ENCODE data around the gene KBTBD6. TPM values are rescaled to one million over a fixed set of nuclear protein-coding genes. Genes with fewer than 3 reads are reported as not detected.

The KBTBD6 gene
- total and polyA plus RNA-seq, 11 donors, result 3.3 to 11.9 (median 6.7) TPM

- H3K4me3 ChIP-seq, result no peak overlapping the region
- TF ChIP-seq, protein P1, sequence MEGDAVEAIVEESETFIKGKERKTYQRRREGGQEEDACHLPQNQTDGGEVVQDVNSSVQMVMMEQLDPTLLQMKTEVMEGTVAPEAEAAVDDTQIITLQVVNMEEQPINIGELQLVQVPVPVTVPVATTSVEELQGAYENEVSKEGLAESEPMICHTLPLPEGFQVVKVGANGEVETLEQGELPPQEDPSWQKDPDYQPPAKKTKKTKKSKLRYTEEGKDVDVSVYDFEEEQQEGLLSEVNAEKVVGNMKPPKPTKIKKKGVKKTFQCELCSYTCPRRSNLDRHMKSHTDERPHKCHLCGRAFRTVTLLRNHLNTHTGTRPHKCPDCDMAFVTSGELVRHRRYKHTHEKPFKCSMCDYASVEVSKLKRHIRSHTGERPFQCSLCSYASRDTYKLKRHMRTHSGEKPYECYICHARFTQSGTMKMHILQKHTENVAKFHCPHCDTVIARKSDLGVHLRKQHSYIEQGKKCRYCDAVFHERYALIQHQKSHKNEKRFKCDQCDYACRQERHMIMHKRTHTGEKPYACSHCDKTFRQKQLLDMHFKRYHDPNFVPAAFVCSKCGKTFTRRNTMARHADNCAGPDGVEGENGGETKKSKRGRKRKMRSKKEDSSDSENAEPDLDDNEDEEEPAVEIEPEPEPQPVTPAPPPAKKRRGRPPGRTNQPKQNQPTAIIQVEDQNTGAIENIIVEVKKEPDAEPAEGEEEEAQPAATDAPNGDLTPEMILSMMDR (IDR thresholded peaks at IDR 0.05), result no peak
- TF ChIP-seq POLR2A (IDR thresholded peaks at IDR 0.05), result no peak
- no peaks in the 10 kb centered on the region for H3K4me1 ChIP-seq
- H3K9me3 ChIP-seq, result peaks cover 0 to 60% (median 38%) of the 10 kb centered on the region in 12 donors
- no peak overlapping the region for H3K27ac ChIP-seq
- 84 to 93% (median 86%) methylated on average over 2 of the region's 2 CpGs for WGBS, 4 donors
- H3K36me3 ChIP-seq, result peaks cover 0 to 9% (median 0%) of the 10 kb centered on the region in 9 donors
- DNase-seq (no peak), ATAC-seq (no peak)
- intact Hi-C loops (cut with DNase I), result no loop called here
- H3K27me3 ChIP-seq, result no peaks in the 10 kb centered on the region
Measured at GRCh38 chr13:41150058-41150457, 17.5 kb upstream of the KBTBD6 start.

DNA sequence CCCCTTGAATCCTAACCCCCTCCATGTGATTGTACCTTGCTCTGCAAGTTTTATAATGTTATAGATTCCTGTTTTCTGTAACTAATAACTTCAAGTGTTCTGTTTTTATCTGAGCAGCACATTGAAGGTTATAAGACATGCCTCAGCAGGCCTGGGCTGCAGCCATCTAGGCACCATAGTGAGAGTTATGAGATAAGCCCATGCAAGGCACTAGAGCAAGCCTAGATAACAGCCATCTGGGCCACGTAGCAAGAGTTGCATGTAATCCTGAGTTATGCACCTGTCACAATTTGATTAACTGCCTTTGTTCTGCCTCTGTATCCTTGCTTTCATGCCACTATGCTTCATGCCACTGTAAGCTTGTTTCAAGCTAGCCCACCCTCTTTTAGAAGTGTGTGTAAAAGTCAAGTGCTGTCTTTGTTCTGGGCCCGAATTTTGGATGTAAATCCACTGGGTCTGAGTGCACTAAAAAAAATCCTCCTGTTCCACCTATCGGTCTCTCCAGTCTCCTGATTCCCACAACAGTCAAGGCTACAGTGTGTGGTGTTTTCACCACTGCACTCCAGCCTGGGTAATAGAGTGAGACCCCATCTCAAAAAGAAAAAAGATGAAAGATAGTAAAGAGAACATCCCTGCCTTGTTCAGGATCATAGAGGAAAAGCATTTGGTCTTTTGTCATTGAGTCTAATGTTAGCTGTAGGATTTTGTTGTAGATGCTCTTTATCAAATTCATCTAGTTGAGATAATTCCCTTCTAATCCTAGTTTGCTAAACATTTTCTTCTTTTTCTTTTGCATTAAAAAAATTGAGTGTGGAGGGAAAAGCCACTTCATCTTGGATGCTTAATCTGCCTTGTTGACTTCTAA lies 16.0 kb upstream of the KBTBD6 start:
- no peaks in the 10 kb centered on the region for H3K27me3 ChIP-seq
- ATAC-seq (no peak), DNase-seq (no peak)
- no peak overlapping the region for H3K4me3 ChIP-seq
- peaks cover 0 to 60% (median 38%) of the 10 kb centered on the region in 12 donors for H3K9me3 ChIP-seq
- H3K36me3 ChIP-seq, result peaks cover 0 to 9% (median 0%) of the 10 kb centered on the region in 9 donors
- H3K4me1 ChIP-seq, result no peaks in the 10 kb centered on the region
- 68 to 74% (median 70%) methylated on average over 3 of the region's 3 CpGs for WGBS, 4 donors
- intact Hi-C loops (cut with DNase I), result no loop called here
- H3K27ac ChIP-seq, result no peak overlapping the region
- TF ChIP-seq POLR2A (IDR thresholded peaks at IDR 0.05), result no peak
- TF ChIP-seq, protein P1 (IDR thresholded peaks at IDR 0.05), result no peak

DNA sequence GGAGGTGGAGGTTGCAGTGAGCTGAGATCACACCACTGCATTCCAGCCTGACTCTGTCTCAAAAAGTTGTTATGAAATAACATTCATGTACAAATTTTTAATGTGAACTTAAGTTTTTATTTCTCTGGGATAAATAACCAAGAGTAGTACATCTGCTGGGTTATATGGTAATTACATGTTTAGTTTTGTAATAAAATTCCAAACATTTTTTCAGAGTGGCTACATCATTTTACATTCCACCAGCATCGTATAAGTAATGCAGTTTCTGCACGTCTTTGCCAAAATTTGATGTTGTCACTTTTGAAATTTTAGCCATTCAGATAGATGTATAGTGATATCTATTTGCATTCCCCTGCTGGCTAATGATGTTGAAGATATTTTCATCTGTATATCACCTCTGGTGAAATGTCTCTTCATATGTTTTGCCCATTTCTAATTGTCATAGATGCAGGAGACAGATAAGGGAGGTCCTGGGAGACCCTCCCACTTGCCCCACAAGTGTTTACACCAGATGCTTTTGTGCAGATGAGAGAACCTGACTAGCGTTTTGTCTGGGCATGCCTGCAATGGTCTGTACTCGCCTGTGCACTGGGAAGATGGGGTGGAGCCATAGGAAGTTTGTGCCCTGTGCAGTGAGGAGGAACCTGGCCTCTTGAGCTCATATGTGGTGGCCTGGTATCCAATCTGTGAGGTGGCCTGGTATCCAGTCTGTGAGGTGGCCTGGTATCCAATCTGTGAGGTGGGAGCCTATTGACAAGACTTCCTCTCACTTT lies 12.7 kb upstream of the KBTBD6 start:
- Histone ChIP-seq H3K36me3 (peaks cover 0 to 9% (median 0%) of the 10 kb centered on the region in 9 donors), H3K4me1 (no peaks in the 10 kb centered on the region), H3K4me3 (no peak overlapping the region), H3K27ac (no peak overlapping the region), H3K9me3 (peaks cover 0 to 37% (median 22%) of the 10 kb centered on the region in 12 donors), H3K27me3 (no peaks in the 10 kb centered on the region)
- ATAC-seq (no peak), DNase-seq (no peak)
- 69 to 83% (median 83%) methylated on average over 3 to 4 of the region's 4 CpGs for WGBS, 4 donors
- intact Hi-C loops (cut with DNase I), result no loop called here
- TF ChIP-seq, protein P1 (IDR thresholded peaks at IDR 0.05), result no peak
- TF ChIP-seq POLR2A (IDR thresholded peaks at IDR 0.05), result no peak

DNA sequence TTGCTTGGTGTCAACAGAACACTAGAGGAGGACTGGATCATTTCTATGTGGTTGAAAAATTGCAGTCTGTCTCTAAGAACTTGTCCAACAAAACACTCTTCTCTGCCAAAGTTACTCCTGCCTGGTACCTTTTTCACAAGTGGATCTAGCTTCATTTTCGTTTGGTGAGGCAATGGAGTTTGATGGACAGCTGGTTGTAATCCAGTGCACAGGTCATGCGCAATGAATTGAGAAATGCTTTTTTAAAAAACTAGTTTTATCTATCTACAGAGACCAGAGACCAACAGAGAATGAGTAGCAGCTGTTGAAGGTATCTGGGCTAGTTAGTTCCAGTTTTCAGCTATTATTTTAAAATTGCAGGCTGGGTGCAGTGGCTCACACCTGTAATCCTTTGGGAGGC lies 12.0 kb upstream of the KBTBD6 start:
- intact Hi-C loops (cut with DNase I), result no loop called here
- no peak overlapping the region for H3K27ac ChIP-seq
- TF ChIP-seq, protein P1 (IDR thresholded peaks at IDR 0.05), result no peak
- TF ChIP-seq POLR2A (IDR thresholded peaks at IDR 0.05), result no peak
- no peaks in the 10 kb centered on the region for H3K27me3 ChIP-seq
- no peaks in the 10 kb centered on the region for H3K4me1 ChIP-seq
- 72 to 78% (median 75%) methylated on average over 2 of the region's 2 CpGs for WGBS, 4 donors
- no peak overlapping the region for H3K4me3 ChIP-seq
- H3K9me3 ChIP-seq, result peaks cover 0 to 30% (median 18%) of the 10 kb centered on the region in 12 donors
- DNase-seq (no peak), ATAC-seq (no peak)
- peaks cover 0 to 4% (median 0%) of the 10 kb centered on the region in 9 donors for H3K36me3 ChIP-seq
